ENCODE data around the gene RFC4. TPM values are rescaled to one million over a fixed set of nuclear protein-coding genes. Genes with fewer than 3 reads are reported as not detected.
"Not testable (repeated sequence)": the region's sequence is repeated elsewhere in the genome, so short reads cannot be mapped to it uniquely, and the experiment has no call there.

Gene RFC4
- total and polyA plus RNA-seq, 9 of the 15 experiments (the other 6 are each of a cell fraction or from before 2014, with no cell fraction given): 105 to 227 (median 180) TPM

- H3K27ac ChIP-seq (ENCODE audit: extremely low read depth, low read depth, low read length); FAIRE-seq; H4K20me1 ChIP-seq (replicated peaks; ENCODE audit: control insufficient read depth, insufficient read depth, low read length); DNase-seq (ENCODE audit: extremely low read depth in 1 of 4, low spot score in 3 of 4); H3K9me3 ChIP-seq (replicated peaks; ENCODE audit: control insufficient read depth, insufficient read depth, low read depth, low read length); H3K4me3 ChIP-seq; H3K36me3 ChIP-seq (ENCODE audit: control insufficient read depth, insufficient read depth, low read length); H3K9me1 ChIP-seq (ENCODE audit: control insufficient read depth, insufficient read depth, low read length); H3K4me2 ChIP-seq (ENCODE audit: insufficient read depth, low read length); H3K9ac ChIP-seq (ENCODE audit: insufficient read depth in 1 of 2, low read depth in 2 of 2, low read length in 2 of 2); H2AFZ ChIP-seq (ENCODE audit: low read depth, low read length); in situ Hi-C loops (cut with MboI); H3K27me3 ChIP-seq (ENCODE audit: control insufficient read depth in 2 of 2, insufficient read depth in 2 of 2, low read length in 2 of 2); ATAC-seq; BruUV-seq (replicated peaks): not testable (repeated sequence)
- CTCF ChIA-PET (ENCODE audit: low intra/inter-chr PET ratio): interaction anchor here (0.7 to 1.9 kb wide), 3 partner anchors 207 to 1161 kb away, joined by 3 to 13 read pairs (median 4); no protein-coding TSS in a partner anchor
- 15% methylated on average over 1 of the region's 1 CpG for WGBS (ENCODE audit: insufficient coverage, low coverage, missing lambda C conversion rate)
- POLR2A ChIA-PET: interaction anchor here (0.8 to 1.8 kb wide), 5 partner anchors 15 to 237 kb away, joined by 3 to 7 read pairs (median 5); partner anchors contain the start of gene EIF4A2
- intact Hi-C loops (cut with micrococcal nuclease): loop anchor here (5.0 to 10.0 kb wide), 3 partner anchors 65 to 838 kb away; no protein-coding TSS in a partner anchor
- peaks cover 19 to 32% of the 10 kb centered on the region in 2 experiments; a peak in 4 of 5 replicates for H3K4me1 ChIP-seq (replicated peaks in 1 of 2; ENCODE audit: control insufficient read depth in 2 of 2, insufficient read depth in 2 of 2, low read length in 2 of 2)
- peaks cover 15% of the 10 kb centered on the region for H3K79me2 ChIP-seq (ENCODE audit: control insufficient read depth, insufficient read depth, low read length)
Observed at GRCh38 chr3:186822388-186822759, 16.1 kb upstream of the RFC4 start.

- ATAC-seq (no peak), DNase-seq (ENCODE audit: extremely low read depth in 1 of 4, low spot score in 3 of 4) (peak in 3 of 4 experiments; percentile 26 to 76 (median 36)), FAIRE-seq (peak; percentile 82)
- no peak overlapping the region for H3K4me3 ChIP-seq
- WGBS (ENCODE audit: insufficient coverage, low coverage, missing lambda C conversion rate): 32% methylated on average over 10 of the region's 11 CpGs
- no TSS peak for BruUV-seq (replicated peaks)
- in situ Hi-C loops (cut with MboI): no loop called here
- ChIA-PET CTCF (ENCODE audit: low intra/inter-chr PET ratio) (interaction anchor here (0.6 to 1.9 kb wide), 6 partner anchors 207 to 1161 kb away, joined by 3 to 13 read pairs (median 3); no protein-coding TSS in a partner anchor), POLR2A (interaction anchor here (0.8 to 1.8 kb wide), 7 partner anchors 15 to 242 kb away, joined by 3 to 7 read pairs (median 4); partner anchors contain the start of gene EIF4A2)
- no peaks in the 10 kb centered on the region for H3K36me3 ChIP-seq (ENCODE audit: control insufficient read depth, insufficient read depth, low read length)
- H3K9me3 ChIP-seq (replicated peaks; ENCODE audit: control insufficient read depth, insufficient read depth, low read depth, low read length): no peaks in the 10 kb centered on the region
- H3K27ac ChIP-seq (ENCODE audit: extremely low read depth, low read depth, low read length): no peak overlapping the region
- intact Hi-C loops (cut with micrococcal nuclease): loop anchor here (1.0 to 10.0 kb wide), 4 partner anchors 64 to 837 kb away; no protein-coding TSS in a partner anchor
- no peak overlapping the region for H3K4me2 ChIP-seq (ENCODE audit: insufficient read depth, low read length)
- H4K20me1 ChIP-seq (replicated peaks; ENCODE audit: control insufficient read depth, insufficient read depth, low read length): no peaks in the 10 kb centered on the region
- H3K4me1 ChIP-seq (replicated peaks in 1 of 2; ENCODE audit: control insufficient read depth in 2 of 2, insufficient read depth in 2 of 2, low read length in 2 of 2): peaks cover 19 to 25% of the 10 kb centered on the region in 2 experiments; a peak in 4 of 5 replicates
- H2AFZ ChIP-seq (ENCODE audit: low read depth, low read length): peak overlapping the region; percentile 71
- H3K79me2 ChIP-seq (ENCODE audit: control insufficient read depth, insufficient read depth, low read length): peaks cover 10% of the 10 kb centered on the region; the same call in 2 of the 3 replicates
- H3K27me3 ChIP-seq (ENCODE audit: control insufficient read depth in 2 of 2, insufficient read depth in 2 of 2, low read length in 2 of 2): no peaks in the 10 kb centered on the region
- H3K9me1 ChIP-seq (ENCODE audit: control insufficient read depth, insufficient read depth, low read length): no peaks in the 10 kb centered on the region
- H3K9ac ChIP-seq (ENCODE audit: insufficient read depth in 1 of 2, low read depth in 2 of 2, low read length in 2 of 2): no peak overlapping the region
- TF ChIP-seq RAD21 (CRISPR knock-in tag; conservative IDR thresholded peaks at IDR 0.05 in 1 of 2, IDR thresholded peaks at IDR 0.05 in 1 of 2) (peak; percentile 74 to 84), SREBF2 (CRISPR knock-in tag; IDR thresholded peaks at IDR 0.05) (no peak), MAFG (tag; conservative IDR thresholded peaks at IDR 0.05) (no peak), MAZ (CRISPR knock-in tag; conservative IDR thresholded peaks at IDR 0.05 in 1 of 2, IDR thresholded peaks at IDR 0.05 in 1 of 2) (0 out of 4 replicates have a peak, but pooled peaks of 1 of the 2 experiments have one; percentile 22)
- TF ChIP-seq, protein P1, sequence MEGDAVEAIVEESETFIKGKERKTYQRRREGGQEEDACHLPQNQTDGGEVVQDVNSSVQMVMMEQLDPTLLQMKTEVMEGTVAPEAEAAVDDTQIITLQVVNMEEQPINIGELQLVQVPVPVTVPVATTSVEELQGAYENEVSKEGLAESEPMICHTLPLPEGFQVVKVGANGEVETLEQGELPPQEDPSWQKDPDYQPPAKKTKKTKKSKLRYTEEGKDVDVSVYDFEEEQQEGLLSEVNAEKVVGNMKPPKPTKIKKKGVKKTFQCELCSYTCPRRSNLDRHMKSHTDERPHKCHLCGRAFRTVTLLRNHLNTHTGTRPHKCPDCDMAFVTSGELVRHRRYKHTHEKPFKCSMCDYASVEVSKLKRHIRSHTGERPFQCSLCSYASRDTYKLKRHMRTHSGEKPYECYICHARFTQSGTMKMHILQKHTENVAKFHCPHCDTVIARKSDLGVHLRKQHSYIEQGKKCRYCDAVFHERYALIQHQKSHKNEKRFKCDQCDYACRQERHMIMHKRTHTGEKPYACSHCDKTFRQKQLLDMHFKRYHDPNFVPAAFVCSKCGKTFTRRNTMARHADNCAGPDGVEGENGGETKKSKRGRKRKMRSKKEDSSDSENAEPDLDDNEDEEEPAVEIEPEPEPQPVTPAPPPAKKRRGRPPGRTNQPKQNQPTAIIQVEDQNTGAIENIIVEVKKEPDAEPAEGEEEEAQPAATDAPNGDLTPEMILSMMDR (IDR thresholded peaks at IDR 0.05 in 2 of 3, conservative IDR thresholded peaks at IDR 0.05 in 1 of 3; ENCODE audit: insufficient read depth in 2 of 3, low read depth in 1 of 3, low read length in 3 of 3): peak; percentile 54 to 84 (median 67); a peak in 5 of 6 replicates
Observed at GRCh38 chr3:186821429-186822387, 15.4 kb upstream of the RFC4 start.

Measured in K562 (cell line).